Pancreas (tissue), 10 donors: ENCODE data around the gene OLFML1. TPM values are rescaled to one million over a fixed set of nuclear protein-coding genes. Genes with fewer than 3 reads are reported as not detected.

ENCODE experiments used
- ATAC-seq, 4 donors: fragments of 200-7000 bp; cut with Tn5 transposase; one replicate each; pipeline versions ENCODE4 v1.8.0 to v1.9.1; 2020; ENCODE audit warnings: mild to moderate bottlenecking in 4 of 4, moderate library complexity in 4 of 4
- DNase-seq, 6 donors: peaks; one replicate each; pipeline ENCODE4 v3.0.0-alpha.2; 2020
- FAIRE-seq: peaks from 2 replicates; lab custom pipeline; 2012; peaks lifted over from hg19 to GRCh38; lab: Jason Lieb, UNC
- H3K27ac ChIP-seq, 4 donors: fragments of 200-600 bp; sonication (generic); 1 replicate in 3 of 4; 2 replicates in 1 of 4; pipeline versions ENCODE4 v1.5.0 to v1.8.0; 2020
- H3K27me3 ChIP-seq, 4 donors: fragments of 200-600 bp; one replicate each; pipeline ENCODE4 v1.8.0; 2021
- H3K36me3 ChIP-seq, 3 donors: fragments of 200-600 bp; sonication (generic) in 1 of 3; one replicate each; pipeline versions ENCODE4 v1.5.0 to v1.8.0; 2020 to 2021
- H3K4me1 ChIP-seq, 3 donors: fragments of 200-600 bp; one replicate each; pipeline ENCODE4 v1.8.0; 2021
- H3K4me3 ChIP-seq, 4 donors: fragments of 200-600 bp; sonication (generic) in 2 of 4; one replicate each; pipeline versions ENCODE4 v1.5.0 to v1.8.0; 2020 to 2021
- H3K9me3 ChIP-seq, 4 donors: fragments of 200-600 bp; one replicate each; pipeline ENCODE4 v1.8.0; 2021
- WGBS, 2 donors: extraction: QIAGEN DNeasy Blood & Tissue Kit; methylation state at CpG; one replicate each; pipeline ENCODE4 v1.1.7; 2013; 5-methylcytosine and 5-hydroxymethylcytosine counted together
- intact Hi-C, 3 donors: fragments of 100-400 bp; cut with DNase I; formaldehyde crosslinking; loops; one replicate each; pipeline versions ENCODE4 v1.11.1 to v1.14.2; 2022
- polyA plus RNA-seq, 2 donors: library from polyadenylated mRNA; stranded (reverse); fragments of 200-250 nt; gene quantifications; one replicate each; pipeline ENCODE4 v1.2.3, GENCODE V29; 2013
- total RNA-seq, 6 donors: library from RNA; stranded (reverse); fragmentation: NEBNext Ultra II Directional in 4 of 6; extraction: Animal tissue kit (Norgen Biotek cat#: 25700) in 4 of 6; gene quantifications; one replicate each; pipeline versions ENCODE4 v1.2.1 to v1.2.4, GENCODE V29; 2021 to 2023
- TF ChIP-seq, protein P1 (sequence below), 4 donors: fragments of 200-600 bp; sonication (generic) in 3 of 4; IDR thresholded peaks; one replicate each; pipeline versions ENCODE4 v1.5.0 to v1.8.0; 2021; ENCODE audit warnings: antibody characterized with exemption in 4 of 4
- donor health status: healthy with polysubstance abuse.
- donor health status: DM: no; HTN: no; CAD: no; lungs with moderate emphysema.
- donor health status: DM: no; HTN: no; CAD: no.
- donor health status: control.
- donor health status: control.
- donor health status: Bipolar disorder and iron deficiency.
- donor health status: DM: yes; HTN: yes; CAD: no.
- donor health status: DM: no; HTN: no; CAD: no.
- donor health status: DM: no; HTN: no; CAD: no.
- donor health status: DM: yes; HTN: yes; CAD: no.

OLFML1 gene
- total and polyA plus RNA-seq, 8 donors, result 0.32 to 7.0 (median 0.99) TPM

DNA sequence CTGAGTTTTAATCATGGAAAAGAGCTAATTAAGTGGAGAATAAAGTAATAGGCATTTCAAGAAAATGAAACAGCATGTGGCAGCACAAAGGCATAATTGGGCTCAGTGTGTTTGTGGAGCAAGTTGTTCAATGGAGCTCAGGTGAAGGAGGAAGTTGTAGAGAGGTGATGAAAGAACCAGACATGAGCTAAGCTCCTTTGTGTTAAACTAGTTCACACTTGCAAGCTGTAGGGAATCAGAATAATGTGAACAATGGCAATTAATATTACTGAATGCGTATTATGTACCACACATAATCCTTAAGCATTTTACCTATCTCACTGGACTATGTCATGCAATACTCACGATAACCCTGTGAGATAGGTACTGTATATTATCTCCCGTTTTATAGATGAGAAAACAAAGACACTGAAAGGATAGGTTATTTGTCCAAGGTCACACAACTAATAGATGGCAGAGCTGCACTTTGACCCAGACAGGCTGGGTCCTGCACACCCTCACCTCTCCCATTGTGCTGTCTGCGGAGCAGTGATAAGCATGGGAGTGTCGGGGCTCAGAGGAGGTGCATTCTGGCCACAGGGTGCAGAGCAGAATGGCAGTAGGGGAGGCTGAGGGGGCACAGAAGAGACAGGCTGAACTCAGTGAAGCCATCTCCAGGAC lies 8.9 kb downstream of the OLFML1 start:
- TF ChIP-seq, protein P1, sequence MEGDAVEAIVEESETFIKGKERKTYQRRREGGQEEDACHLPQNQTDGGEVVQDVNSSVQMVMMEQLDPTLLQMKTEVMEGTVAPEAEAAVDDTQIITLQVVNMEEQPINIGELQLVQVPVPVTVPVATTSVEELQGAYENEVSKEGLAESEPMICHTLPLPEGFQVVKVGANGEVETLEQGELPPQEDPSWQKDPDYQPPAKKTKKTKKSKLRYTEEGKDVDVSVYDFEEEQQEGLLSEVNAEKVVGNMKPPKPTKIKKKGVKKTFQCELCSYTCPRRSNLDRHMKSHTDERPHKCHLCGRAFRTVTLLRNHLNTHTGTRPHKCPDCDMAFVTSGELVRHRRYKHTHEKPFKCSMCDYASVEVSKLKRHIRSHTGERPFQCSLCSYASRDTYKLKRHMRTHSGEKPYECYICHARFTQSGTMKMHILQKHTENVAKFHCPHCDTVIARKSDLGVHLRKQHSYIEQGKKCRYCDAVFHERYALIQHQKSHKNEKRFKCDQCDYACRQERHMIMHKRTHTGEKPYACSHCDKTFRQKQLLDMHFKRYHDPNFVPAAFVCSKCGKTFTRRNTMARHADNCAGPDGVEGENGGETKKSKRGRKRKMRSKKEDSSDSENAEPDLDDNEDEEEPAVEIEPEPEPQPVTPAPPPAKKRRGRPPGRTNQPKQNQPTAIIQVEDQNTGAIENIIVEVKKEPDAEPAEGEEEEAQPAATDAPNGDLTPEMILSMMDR (IDR thresholded peaks at IDR 0.05), result no peak
- H3K4me3 ChIP-seq, result no peak overlapping the region
- intact Hi-C loops, result no loop called here
- WGBS, 2 donors, result 76 to 77% methylated on average over 5 of the region's 5 CpGs
- H3K9me3 ChIP-seq, result no peaks in the 10 kb centered on the region
- no peaks in the 10 kb centered on the region for H3K36me3 ChIP-seq
- no peaks in the 10 kb centered on the region for H3K4me1 ChIP-seq
- no peaks in the 10 kb centered on the region for H3K27me3 ChIP-seq
- H3K27ac ChIP-seq, result no peak overlapping the region
- ATAC-seq (no peak), FAIRE-seq (no peak), DNase-seq (no peak)

DNA sequence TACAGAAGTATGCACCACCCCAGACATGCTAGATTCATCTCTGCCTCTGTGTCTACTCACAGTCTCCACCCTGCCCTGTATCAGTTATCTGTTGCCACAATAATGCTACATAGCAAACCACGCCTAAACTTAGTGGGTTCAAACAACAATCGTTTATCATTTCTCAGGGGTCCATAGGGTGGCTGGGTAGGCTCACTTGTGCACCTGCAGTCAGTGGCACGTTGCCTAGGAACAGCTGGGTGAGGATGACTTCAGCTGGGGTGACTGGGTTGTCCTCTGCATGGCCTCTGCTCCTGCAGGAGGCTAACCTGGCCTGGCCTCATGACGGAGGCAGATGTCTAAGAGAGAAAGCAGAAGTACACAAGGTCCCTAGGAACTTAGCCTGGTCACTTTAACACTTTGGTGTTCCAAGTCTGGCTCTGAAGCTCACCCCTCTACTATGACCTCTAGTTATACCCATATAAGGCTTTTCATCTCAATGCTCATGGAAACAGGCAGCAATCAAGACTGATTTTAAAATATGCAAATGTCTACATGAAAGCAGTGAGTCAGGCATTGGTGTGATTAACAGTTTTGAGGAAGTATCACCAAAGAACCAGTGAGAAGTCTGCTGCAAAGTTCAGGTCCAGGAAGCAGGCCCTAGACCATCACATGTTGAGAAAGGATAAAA lies 10.7 kb downstream of the OLFML1 start:
- no peaks in the 10 kb centered on the region for H3K27me3 ChIP-seq
- H3K27ac ChIP-seq, result no peak overlapping the region
- no peaks in the 10 kb centered on the region for H3K4me1 ChIP-seq
- TF ChIP-seq, protein P1 (IDR thresholded peaks at IDR 0.05), result no peak
- FAIRE-seq (no peak), DNase-seq (no peak), ATAC-seq (peak in 2 of 4 donors; percentile 37 to 64)
- H3K9me3 ChIP-seq, result no peaks in the 10 kb centered on the region
- no peaks in the 10 kb centered on the region for H3K36me3 ChIP-seq
- intact Hi-C loops, result no loop called here
- 76 to 79% methylated on average over 4 of the region's 4 CpGs for WGBS, 2 donors
- no peak overlapping the region for H3K4me3 ChIP-seq

DNA sequence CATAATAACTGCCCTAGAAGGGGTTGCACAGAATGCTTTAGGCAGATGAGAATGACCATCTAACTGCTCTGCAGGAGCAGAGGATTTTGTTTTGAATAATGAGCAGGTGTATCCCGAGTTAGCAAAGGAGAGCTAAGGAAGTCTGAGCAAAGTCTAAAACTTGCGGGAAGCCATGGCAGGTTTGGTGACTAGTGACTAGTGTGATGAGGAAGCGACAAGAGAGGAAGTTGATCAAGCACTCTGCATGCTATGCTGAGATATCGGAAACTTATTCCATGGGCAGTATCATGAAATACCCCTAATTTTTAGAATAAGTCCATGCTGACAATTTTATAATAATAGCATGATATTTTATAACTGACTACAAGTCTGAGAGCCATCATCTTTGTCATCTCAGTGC lies 12.9 kb downstream of the OLFML1 start:
- no peaks in the 10 kb centered on the region for H3K9me3 ChIP-seq
- intact Hi-C loops, result no loop called here
- DNase-seq (no peak), ATAC-seq (peak in 1 of 4 donors; percentile 36), FAIRE-seq (no peak)
- no peak overlapping the region for H3K4me3 ChIP-seq
- TF ChIP-seq, protein P1 (IDR thresholded peaks at IDR 0.05), result no peak
- H3K4me1 ChIP-seq, result no peaks in the 10 kb centered on the region
- no peaks in the 10 kb centered on the region for H3K27me3 ChIP-seq
- H3K27ac ChIP-seq, result no peak overlapping the region
- H3K36me3 ChIP-seq, result no peaks in the 10 kb centered on the region
- WGBS, 2 donors, result 80 to 89% methylated on average over 4 of the region's 4 CpGs

DNA sequence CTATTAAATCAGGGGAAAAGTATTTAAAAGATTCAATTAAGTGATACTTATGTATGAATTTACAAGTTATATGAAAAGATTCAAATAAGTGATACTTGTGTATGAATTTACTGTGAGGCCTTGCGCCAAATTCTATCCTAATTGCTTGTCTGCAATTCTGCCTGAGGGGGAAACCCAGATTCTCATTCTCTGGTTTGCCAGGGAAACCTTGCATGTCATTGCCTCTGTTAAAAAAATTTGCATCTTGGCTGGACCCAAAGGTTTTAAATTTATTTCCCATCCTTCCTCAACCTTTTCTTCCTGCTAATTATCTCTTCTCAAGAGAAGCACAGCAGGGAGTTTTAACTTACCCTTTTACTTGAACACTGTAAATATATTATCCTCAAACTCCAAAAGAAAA lies 13.8 kb downstream of the OLFML1 start:
- Histone ChIP-seq H3K27ac (no peak overlapping the region), H3K36me3 (no peaks in the 10 kb centered on the region), H3K4me3 (no peak overlapping the region), H3K27me3 (no peaks in the 10 kb centered on the region), H3K4me1 (no peaks in the 10 kb centered on the region), H3K9me3 (no peaks in the 10 kb centered on the region)
- FAIRE-seq (no peak), DNase-seq (no peak), ATAC-seq (no peak)
- intact Hi-C loops, result no loop called here
- 97 to 100% methylated on average over 1 of the region's 1 CpG for WGBS, 2 donors
- TF ChIP-seq, protein P1 (IDR thresholded peaks at IDR 0.05), result no peak

DNA sequence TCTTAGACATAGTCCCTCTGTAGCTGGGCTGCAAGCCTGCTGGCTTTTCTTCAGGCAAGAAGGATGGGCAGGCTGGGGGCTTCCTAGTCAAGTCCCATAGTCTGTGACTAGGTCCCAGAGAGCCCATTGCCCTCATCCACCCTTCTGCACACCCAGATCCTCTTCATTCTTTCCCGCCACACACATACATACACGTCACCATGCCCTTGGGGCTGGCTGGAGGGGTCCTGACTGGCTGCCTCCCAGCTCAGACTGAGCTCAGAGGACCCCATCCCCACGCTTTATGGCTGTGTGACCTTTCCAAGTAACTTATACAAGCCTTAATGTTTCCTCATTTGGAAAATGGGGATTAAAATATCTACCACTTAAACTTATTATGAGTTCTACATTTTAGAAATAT lies 14.9 kb downstream of the OLFML1 start:
- DNase-seq, result no peak
- intact Hi-C loops, result no loop called here
- Histone ChIP-seq H3K9me3 (no peaks in the 10 kb centered on the region), H3K4me1 (no peaks in the 10 kb centered on the region), H3K36me3 (no peaks in the 10 kb centered on the region), H3K27me3 (no peaks in the 10 kb centered on the region), H3K4me3 (no peak overlapping the region), H3K27ac (no peak overlapping the region)
- ATAC-seq, result no peak
- WGBS, 2 donors, result 91 to 94% methylated on average over 3 of the region's 3 CpGs
- no peak for FAIRE-seq
- TF ChIP-seq, protein P1 (IDR thresholded peaks at IDR 0.05), result no peak
